ENCODE results near the gene GGT5. TPM values are rescaled to one million over a fixed set of nuclear protein-coding genes. Genes with fewer than 3 reads are reported as not detected.
"Not testable (repeated sequence)": the region's sequence is repeated elsewhere in the genome, so short reads cannot be mapped to it uniquely, and the experiment has no call there.

Gene GGT5
- total and polyA plus RNA-seq, 2 experiments from 2014 or later, result 0.21 to 3.6 TPM

DNA sequence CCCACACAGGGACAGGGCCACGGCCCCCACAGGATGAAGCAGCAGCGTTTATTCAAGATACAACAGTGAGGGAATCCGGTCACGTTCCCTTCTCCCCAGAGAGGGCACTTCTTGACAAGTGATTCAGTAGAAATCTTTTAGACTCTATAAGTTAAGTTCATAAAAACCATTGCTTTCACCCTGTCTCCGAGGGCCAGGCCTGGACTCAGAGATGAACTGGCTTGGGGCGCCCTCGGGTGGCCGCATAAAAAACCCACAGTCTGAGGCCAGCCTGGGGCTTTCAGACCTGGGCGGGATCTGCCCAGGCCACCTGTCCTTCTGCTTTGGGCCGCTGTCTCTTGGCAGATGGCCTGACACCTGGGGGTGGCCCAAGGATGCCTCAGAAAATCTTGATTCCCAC, 14.6 kb upstream of the GGT5 start:
- not testable (repeated sequence) for H3K27ac ChIP-seq, H3K36me3 ChIP-seq

GRCh38 chr22:24256736-24257135, 11.9 kb upstream of the GGT5 start:
- DNase-seq (ENCODE audit: low read depth in 1 of 2, low spot score in 1 of 2), result not testable (repeated sequence)

More for the DNA sequence above, 14.6 kb upstream of the GGT5 start:
- H3K4me1 ChIP-seq (ENCODE audit: low read depth); H3K9me3 ChIP-seq (ENCODE audit: low read depth); H3K27me3 ChIP-seq; H3K4me3 ChIP-seq: not testable (repeated sequence)
- peak; percentile 42 for TF ChIP-seq CTCF (IDR thresholded peaks at IDR 0.05; ENCODE audit: low read depth, low read length)
- peak; percentile 80 to 90 for DNase-seq (ENCODE audit: low read depth in 1 of 2, low spot score in 1 of 2)

DNA sequence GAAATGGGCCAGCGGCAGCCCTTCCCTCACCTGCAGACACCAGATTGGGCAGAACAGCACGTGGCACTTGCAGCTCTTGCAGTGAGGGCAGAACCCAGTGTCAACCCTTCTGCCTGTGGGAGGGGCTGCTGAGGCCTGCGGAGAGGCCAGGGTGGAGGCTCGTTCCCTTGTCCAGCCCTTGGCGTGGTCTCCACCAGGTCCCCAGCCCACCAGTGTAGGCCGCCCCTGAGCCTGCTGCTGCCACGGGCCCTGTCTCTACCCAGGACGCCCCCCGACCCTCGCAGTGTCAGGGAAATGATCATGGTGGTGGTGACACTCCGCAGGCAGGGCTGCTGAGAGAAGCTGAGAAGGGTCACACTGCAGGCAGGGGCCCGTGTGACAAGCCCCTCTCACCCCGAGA, 11.3 kb upstream of the GGT5 start:
- DNase-seq (ENCODE audit: low read depth in 1 of 2, low spot score in 1 of 2); H3K27ac ChIP-seq; H3K4me3 ChIP-seq; H3K9me3 ChIP-seq (ENCODE audit: low read depth); H3K4me1 ChIP-seq (ENCODE audit: low read depth); H3K36me3 ChIP-seq; H3K27me3 ChIP-seq: not testable (repeated sequence)

More at GRCh38 chr22:24256736-24257135, 11.9 kb upstream of the GGT5 start:
- H3K4me3 ChIP-seq; H3K9me3 ChIP-seq (ENCODE audit: low read depth); H3K36me3 ChIP-seq; H3K27me3 ChIP-seq; H3K4me1 ChIP-seq (ENCODE audit: low read depth); H3K27ac ChIP-seq: not testable (repeated sequence)

GRCh38 chr22:24253126-24253525, 8.2 kb upstream of the GGT5 start:
- not testable (repeated sequence) for H3K4me1 ChIP-seq (ENCODE audit: low read depth); DNase-seq (ENCODE audit: low read depth in 1 of 2, low spot score in 1 of 2); H3K36me3 ChIP-seq; H3K9me3 ChIP-seq (ENCODE audit: low read depth); H3K27ac ChIP-seq; H3K27me3 ChIP-seq; H3K4me3 ChIP-seq

DNA sequence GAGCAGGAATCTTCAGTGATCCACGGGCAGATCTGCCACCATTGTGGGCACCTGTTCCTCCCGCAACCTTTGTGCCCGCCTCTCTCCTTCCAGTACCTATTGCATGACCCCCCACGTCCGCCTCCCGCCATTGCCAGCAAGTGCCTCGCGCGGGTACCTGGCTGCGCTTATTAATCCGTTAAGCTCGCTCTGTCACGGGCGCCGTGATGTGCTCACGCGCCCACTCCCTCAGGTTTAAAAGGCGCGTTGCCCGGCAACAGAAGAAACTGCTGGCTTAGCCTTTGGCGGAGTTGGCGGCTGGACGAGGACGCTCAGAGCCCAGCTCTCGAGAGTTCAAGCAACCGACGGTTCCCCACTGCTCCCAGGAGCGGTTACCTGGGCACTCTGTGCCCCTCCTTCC, 6.4 kb upstream of the GGT5 start:
- not testable (repeated sequence) for H3K4me3 ChIP-seq; DNase-seq (ENCODE audit: low read depth in 1 of 2, low spot score in 1 of 2); H3K9me3 ChIP-seq (ENCODE audit: low read depth); H3K27ac ChIP-seq; H3K36me3 ChIP-seq; H3K27me3 ChIP-seq; H3K4me1 ChIP-seq (ENCODE audit: low read depth)

DNA sequence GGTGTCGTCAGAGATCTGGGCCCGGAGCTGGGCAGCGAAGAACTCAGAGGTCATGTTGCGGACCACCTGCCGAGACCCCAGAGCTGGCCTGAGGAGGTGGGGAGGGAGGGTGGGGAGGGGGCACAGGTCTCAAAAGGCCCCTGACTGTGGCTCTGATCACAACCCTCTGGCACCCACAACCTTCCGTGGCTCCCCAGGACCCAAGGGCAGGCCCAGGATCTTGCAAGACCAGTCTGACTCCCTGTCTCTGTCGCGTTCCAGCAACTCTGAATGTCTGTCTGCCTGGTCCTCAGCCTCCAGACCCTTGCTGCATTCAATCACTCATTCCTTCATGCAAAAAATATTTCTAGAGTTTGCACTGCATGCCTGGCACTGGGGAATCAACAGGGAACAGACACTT, 4.5 kb upstream of the GGT5 start:
- not testable (repeated sequence) for H3K4me3 ChIP-seq; H3K4me1 ChIP-seq (ENCODE audit: low read depth); H3K27me3 ChIP-seq; DNase-seq (ENCODE audit: low read depth in 1 of 2, low spot score in 1 of 2); H3K36me3 ChIP-seq; H3K27ac ChIP-seq; H3K9me3 ChIP-seq (ENCODE audit: low read depth)

- not testable (repeated sequence) for H3K36me3 ChIP-seq; H3K4me3 ChIP-seq; DNase-seq (ENCODE audit: low read depth in 1 of 2, low spot score in 1 of 2)
Observed at GRCh38 chr22:24248611-24249010, 3.7 kb upstream of the GGT5 start.

GRCh38 chr22:24247564-24248344, 2.9 kb upstream of the GGT5 start:
- H3K27me3 ChIP-seq, result no peaks in the 10 kb centered on the region
- H3K4me3 ChIP-seq, result no peak overlapping the region
- H3K4me1 ChIP-seq (ENCODE audit: low read depth), result no peaks in the 10 kb centered on the region
- no peaks in the 10 kb centered on the region for H3K36me3 ChIP-seq
- peak; percentile 84 for TF ChIP-seq CTCF (IDR thresholded peaks at IDR 0.05; ENCODE audit: low read depth, low read length)
- H3K27ac ChIP-seq, result no peak overlapping the region
- no peaks in the 10 kb centered on the region for H3K9me3 ChIP-seq (ENCODE audit: low read depth)
- peak; percentile 87 to 100 for DNase-seq (ENCODE audit: low read depth in 1 of 2, low spot score in 1 of 2)

More at GRCh38 chr22:24248611-24249010, 3.7 kb upstream of the GGT5 start:
- H3K27ac ChIP-seq; H3K27me3 ChIP-seq; H3K9me3 ChIP-seq (ENCODE audit: low read depth); H3K4me1 ChIP-seq (ENCODE audit: low read depth): not testable (repeated sequence)

All from cardiac muscle cell (in vitro differentiated cells and primary cell).